ENCODE measurements around the gene PSMA3.

The PSMA3 gene

DNA sequence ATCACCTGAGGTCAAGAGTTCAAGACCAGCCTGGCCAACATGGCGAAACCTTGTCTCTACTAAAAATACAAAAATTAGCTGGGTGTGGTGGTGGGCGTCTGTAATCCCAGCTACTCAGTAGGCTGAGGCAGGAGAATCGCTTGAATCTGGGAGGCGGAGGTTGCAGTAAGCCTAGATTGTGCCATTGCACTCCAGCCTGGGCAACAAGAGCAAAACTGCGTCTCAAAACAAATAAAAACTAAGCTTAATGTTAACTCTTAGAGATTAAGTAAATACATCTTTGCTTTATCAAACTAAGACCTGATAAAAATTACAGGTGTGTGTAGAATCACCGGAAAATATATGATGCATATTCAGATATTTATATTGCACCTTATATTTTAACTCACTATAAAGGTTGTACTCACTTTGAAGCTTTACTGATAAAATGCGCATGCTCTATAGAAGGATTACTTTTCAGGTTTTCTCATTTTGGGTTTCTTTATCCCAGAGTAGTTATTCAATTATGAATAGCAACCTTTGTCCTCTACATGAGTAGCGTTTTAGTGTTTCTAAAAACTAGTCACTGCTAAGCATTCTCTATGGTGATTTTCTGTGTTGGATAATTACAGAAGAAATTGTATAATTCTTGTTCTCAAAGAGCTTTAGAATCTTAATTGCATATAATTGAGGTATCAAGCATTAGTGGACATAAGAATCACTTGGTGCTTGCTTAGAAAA lies 63.1 kb downstream of the PSMA3 start:
- TF ChIP-seq, protein P1, sequence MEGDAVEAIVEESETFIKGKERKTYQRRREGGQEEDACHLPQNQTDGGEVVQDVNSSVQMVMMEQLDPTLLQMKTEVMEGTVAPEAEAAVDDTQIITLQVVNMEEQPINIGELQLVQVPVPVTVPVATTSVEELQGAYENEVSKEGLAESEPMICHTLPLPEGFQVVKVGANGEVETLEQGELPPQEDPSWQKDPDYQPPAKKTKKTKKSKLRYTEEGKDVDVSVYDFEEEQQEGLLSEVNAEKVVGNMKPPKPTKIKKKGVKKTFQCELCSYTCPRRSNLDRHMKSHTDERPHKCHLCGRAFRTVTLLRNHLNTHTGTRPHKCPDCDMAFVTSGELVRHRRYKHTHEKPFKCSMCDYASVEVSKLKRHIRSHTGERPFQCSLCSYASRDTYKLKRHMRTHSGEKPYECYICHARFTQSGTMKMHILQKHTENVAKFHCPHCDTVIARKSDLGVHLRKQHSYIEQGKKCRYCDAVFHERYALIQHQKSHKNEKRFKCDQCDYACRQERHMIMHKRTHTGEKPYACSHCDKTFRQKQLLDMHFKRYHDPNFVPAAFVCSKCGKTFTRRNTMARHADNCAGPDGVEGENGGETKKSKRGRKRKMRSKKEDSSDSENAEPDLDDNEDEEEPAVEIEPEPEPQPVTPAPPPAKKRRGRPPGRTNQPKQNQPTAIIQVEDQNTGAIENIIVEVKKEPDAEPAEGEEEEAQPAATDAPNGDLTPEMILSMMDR (IDR thresholded peaks at IDR 0.05; ENCODE audit: low read depth, low read length, missing control alignments): no peak
- H3K4me3 ChIP-seq (ENCODE audit: low read depth, low read length): no peak overlapping the region
- in situ Hi-C loops (cut with HindIII; ENCODE audit: low sequenced_read_pairs): no loop called here
- DNase-seq (ENCODE audit: low read depth): no peak

DNA sequence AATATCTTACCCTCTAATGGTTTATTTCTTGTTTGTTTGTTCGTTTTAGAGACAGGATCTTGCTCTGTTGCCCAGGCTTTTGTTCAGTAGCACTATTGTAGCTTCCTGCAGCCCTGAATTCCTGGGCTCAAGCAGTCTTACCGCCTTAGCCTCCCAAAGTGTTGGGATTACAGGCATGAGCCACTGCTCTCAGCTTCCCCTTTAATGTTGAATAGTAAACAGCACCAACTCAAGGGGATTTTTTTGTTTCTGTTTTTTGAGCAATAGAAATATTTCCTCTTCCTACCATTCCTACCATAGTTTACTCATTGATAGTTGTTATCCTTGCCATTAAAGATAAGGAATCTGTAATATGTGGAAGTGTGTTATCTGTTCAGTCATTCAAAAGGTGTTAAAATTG lies 64.4 kb downstream of the PSMA3 start:
- TF ChIP-seq, protein P1 (IDR thresholded peaks at IDR 0.05; ENCODE audit: low read depth, low read length, missing control alignments): no peak
- in situ Hi-C loops (cut with HindIII; ENCODE audit: low sequenced_read_pairs): no loop called here
- H3K4me3 ChIP-seq (ENCODE audit: low read depth, low read length): no peak overlapping the region
- no peak for DNase-seq (ENCODE audit: low read depth)

DNA sequence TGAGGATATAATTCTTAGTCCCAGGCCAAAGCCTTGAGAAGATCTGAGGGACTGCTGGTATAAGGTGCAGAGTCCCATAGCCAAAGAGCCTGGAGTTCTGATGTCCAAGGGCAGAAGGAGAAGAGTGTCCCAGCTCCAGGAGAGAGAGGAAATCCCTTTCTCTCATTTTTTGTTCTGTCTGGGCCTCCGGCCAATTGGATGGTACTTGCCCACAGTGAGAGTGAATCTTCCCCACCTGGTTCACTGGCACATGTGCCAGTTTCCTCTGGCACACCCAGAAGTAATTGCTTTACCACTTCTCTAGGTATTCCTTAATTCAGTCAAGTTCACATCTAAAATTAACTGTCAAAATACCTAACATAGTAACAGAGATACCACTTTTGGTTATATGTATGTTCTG lies 69.1 kb downstream of the PSMA3 start:
- no peak for DNase-seq (ENCODE audit: low read depth)
- TF ChIP-seq, protein P1 (IDR thresholded peaks at IDR 0.05; ENCODE audit: low read depth, low read length, missing control alignments): no peak
- in situ Hi-C loops (cut with HindIII; ENCODE audit: low sequenced_read_pairs): no loop called here
- H3K4me3 ChIP-seq (ENCODE audit: low read depth, low read length): no peak overlapping the region

DNA sequence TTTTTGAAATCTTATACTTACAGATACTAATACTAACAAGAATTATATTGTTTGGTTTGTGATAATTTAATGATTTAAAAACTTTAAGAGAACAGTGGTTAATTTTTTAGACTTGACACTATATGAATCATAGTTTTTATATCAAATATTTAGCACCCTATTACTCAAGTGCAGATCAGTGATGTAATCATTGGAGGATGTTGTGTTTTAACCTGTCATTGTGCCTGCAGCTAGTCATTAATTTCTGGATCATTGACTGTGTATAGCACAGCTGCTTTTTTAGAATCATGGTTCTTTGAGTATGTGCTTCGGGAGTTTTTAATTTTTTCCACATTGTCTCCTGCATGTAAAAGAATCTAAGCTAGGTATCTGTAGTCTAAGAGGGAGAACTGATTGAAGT lies 71.0 kb downstream of the PSMA3 start:
- in situ Hi-C loops (cut with HindIII; ENCODE audit: low sequenced_read_pairs): no loop called here
- no peak for DNase-seq (ENCODE audit: low read depth)
- no peak overlapping the region for H3K4me3 ChIP-seq (ENCODE audit: low read depth, low read length)
- TF ChIP-seq, protein P1 (IDR thresholded peaks at IDR 0.05; ENCODE audit: low read depth, low read length, missing control alignments): no peak
